ENCODE data around the gene TTC16. TPM values are rescaled to one million over a fixed set of nuclear protein-coding genes. Genes with fewer than 3 reads are reported as not detected.

Gene TTC16
- total and polyA plus RNA-seq, 2 donors (not counting 1 experiment from before 2014, with no cell fraction given) = under 0.01 TPM; not detected in 1

- H3K27me3 ChIP-seq (ENCODE audit: control insufficient read depth, insufficient read depth, low read length) = peaks cover 7% of the 10 kb centered on the region
- H2AFZ ChIP-seq (ENCODE audit: low read length) = no peak overlapping the region
- no peaks in the 10 kb centered on the region for H4K20me1 ChIP-seq (ENCODE audit: control insufficient read depth, extremely low read depth, insufficient read depth, low read length)
- H3K27ac ChIP-seq (ENCODE audit: insufficient read depth, low read length) = no peak overlapping the region
- no peak overlapping the region for H3K9ac ChIP-seq (ENCODE audit: insufficient read depth, low read length)
- no peak for DNase-seq (ENCODE audit: low read depth in 2 of 2)
- H3K9me3 ChIP-seq (ENCODE audit: control insufficient read depth, insufficient read depth, low read depth, low read length) = no peaks in the 10 kb centered on the region
- H3K4me1 ChIP-seq (ENCODE audit: control insufficient read depth, extremely low read depth, insufficient read depth, low read length) = no peaks in the 10 kb centered on the region
- H3K36me3 ChIP-seq (ENCODE audit: control insufficient read depth, insufficient read depth, low read length) = no peaks in the 10 kb centered on the region
- no peak overlapping the region for H3K4me3 ChIP-seq (replicated peaks in 1 of 4; ENCODE audit: control extremely low read depth in 1 of 4, insufficient read depth in 1 of 4, low read depth in 3 of 4, low read length in 4 of 4)
- TF ChIP-seq EZH2 (IDR thresholded peaks at IDR 0.05; ENCODE audit: low read length, missing control alignments) = no peak
- TF ChIP-seq, protein P1, sequence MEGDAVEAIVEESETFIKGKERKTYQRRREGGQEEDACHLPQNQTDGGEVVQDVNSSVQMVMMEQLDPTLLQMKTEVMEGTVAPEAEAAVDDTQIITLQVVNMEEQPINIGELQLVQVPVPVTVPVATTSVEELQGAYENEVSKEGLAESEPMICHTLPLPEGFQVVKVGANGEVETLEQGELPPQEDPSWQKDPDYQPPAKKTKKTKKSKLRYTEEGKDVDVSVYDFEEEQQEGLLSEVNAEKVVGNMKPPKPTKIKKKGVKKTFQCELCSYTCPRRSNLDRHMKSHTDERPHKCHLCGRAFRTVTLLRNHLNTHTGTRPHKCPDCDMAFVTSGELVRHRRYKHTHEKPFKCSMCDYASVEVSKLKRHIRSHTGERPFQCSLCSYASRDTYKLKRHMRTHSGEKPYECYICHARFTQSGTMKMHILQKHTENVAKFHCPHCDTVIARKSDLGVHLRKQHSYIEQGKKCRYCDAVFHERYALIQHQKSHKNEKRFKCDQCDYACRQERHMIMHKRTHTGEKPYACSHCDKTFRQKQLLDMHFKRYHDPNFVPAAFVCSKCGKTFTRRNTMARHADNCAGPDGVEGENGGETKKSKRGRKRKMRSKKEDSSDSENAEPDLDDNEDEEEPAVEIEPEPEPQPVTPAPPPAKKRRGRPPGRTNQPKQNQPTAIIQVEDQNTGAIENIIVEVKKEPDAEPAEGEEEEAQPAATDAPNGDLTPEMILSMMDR (conservative IDR thresholded peaks at IDR 0.05 in 1 of 2, IDR thresholded peaks at IDR 0.05 in 1 of 2; ENCODE audit: low read depth in 1 of 2, low read length in 2 of 2) = no peak
- H3K79me2 ChIP-seq (ENCODE audit: control insufficient read depth, insufficient read depth, low read length) = no peaks in the 10 kb centered on the region
- no peak overlapping the region for H3K4me2 ChIP-seq (ENCODE audit: extremely low read depth, insufficient read depth, low read length)
These were observed 61.0 kb downstream of the TTC16 start for GRCh38 chr9:127776924-127777289.

DNA sequence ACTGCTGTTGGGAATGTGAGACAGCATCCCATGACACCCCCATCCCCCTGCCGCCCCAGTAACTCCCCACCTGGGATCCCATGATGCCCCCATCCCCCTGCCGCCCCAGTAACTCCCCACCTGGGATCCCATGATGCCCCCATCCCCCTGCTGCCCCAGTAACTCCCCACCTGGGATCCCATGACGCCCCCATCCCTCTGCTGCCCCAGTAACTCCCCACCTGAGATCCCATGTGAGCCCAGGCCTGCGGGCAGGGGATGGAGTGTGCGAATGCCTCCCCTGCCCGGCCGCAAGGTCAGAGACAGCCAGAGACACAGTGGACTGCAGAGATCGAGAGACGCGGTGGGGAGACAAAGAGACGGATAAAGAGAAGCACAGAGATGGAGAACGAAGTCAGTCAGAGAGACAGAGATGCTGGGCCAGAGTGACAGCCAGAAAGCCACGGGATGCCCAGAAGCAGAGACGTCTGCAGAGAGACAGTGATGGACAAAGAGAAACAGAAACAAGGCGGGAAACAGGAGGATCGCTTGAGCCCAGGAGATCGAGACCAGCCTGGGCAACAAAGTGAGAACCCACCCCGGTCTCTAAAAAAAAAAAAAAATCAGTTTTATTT is 61.6 kb downstream of the TTC16 start:
- peaks cover 6% of the 10 kb centered on the region for H3K27me3 ChIP-seq (ENCODE audit: control insufficient read depth, insufficient read depth, low read length)
- no peaks in the 10 kb centered on the region for H3K36me3 ChIP-seq (ENCODE audit: control insufficient read depth, insufficient read depth, low read length)
- DNase-seq (ENCODE audit: low read depth in 2 of 2) = no peak
- H3K4me2 ChIP-seq (ENCODE audit: extremely low read depth, insufficient read depth, low read length) = no peak overlapping the region
- H3K9ac ChIP-seq (ENCODE audit: insufficient read depth, low read length) = no peak overlapping the region
- H2AFZ ChIP-seq (ENCODE audit: low read length) = no peak overlapping the region
- no peak for TF ChIP-seq EZH2 (IDR thresholded peaks at IDR 0.05; ENCODE audit: low read length, missing control alignments)
- TF ChIP-seq, protein P1 (conservative IDR thresholded peaks at IDR 0.05 in 1 of 2, IDR thresholded peaks at IDR 0.05 in 1 of 2; ENCODE audit: low read depth in 1 of 2, low read length in 2 of 2) = no peak
- H3K4me3 ChIP-seq (replicated peaks in 1 of 4; ENCODE audit: control extremely low read depth in 1 of 4, insufficient read depth in 1 of 4, low read depth in 3 of 4, low read length in 4 of 4) = no peak overlapping the region
- no peaks in the 10 kb centered on the region for H3K9me3 ChIP-seq (ENCODE audit: control insufficient read depth, insufficient read depth, low read depth, low read length)
- H3K27ac ChIP-seq (ENCODE audit: insufficient read depth, low read length) = no peak overlapping the region
- H4K20me1 ChIP-seq (ENCODE audit: control insufficient read depth, extremely low read depth, insufficient read depth, low read length) = no peaks in the 10 kb centered on the region
- H3K79me2 ChIP-seq (ENCODE audit: control insufficient read depth, insufficient read depth, low read length) = no peaks in the 10 kb centered on the region
- no peaks in the 10 kb centered on the region for H3K4me1 ChIP-seq (ENCODE audit: control insufficient read depth, extremely low read depth, insufficient read depth, low read length)

GRCh38 chr9:127778280-127779135 is 62.6 kb downstream of the TTC16 start, which contains the start of gene SH2D3C:
Gene SH2D3C, minus strand, starts transcription at chr9:127778666. Its CDS starts 39 bp downstream, at chr9:127778627.
- Histone ChIP-seq H2AFZ (ENCODE audit: low read length) (no peak within 1 kb of the TSS), H3K9me3 (ENCODE audit: control insufficient read depth, insufficient read depth, low read depth, low read length) (no peaks in the 10 kb centered on the region), H3K4me2 (ENCODE audit: extremely low read depth, insufficient read depth, low read length) (no peak within 1 kb of the TSS), H4K20me1 (ENCODE audit: control insufficient read depth, extremely low read depth, insufficient read depth, low read length) (no peaks in the 10 kb centered on the region), H3K27ac (ENCODE audit: insufficient read depth, low read length) (no peak within 1 kb of the TSS), H3K27me3 (ENCODE audit: control insufficient read depth, insufficient read depth, low read length) (peaks cover 5% of the 10 kb centered on the region), H3K9ac (ENCODE audit: insufficient read depth, low read length) (no peak within 1 kb of the TSS), H3K36me3 (ENCODE audit: control insufficient read depth, insufficient read depth, low read length) (no peaks in the 10 kb centered on the region), H3K79me2 (ENCODE audit: control insufficient read depth, insufficient read depth, low read length) (no peaks in the 10 kb centered on the region), H3K4me1 (ENCODE audit: control insufficient read depth, extremely low read depth, insufficient read depth, low read length) (no peaks in the 10 kb centered on the region), H3K4me3 (replicated peaks in 1 of 4; ENCODE audit: control extremely low read depth in 1 of 4, insufficient read depth in 1 of 4, low read depth in 3 of 4, low read length in 4 of 4) (no peak within 1 kb of the TSS)
- TF ChIP-seq, protein P1 (conservative IDR thresholded peaks at IDR 0.05 in 1 of 2, IDR thresholded peaks at IDR 0.05 in 1 of 2; ENCODE audit: low read depth in 1 of 2, low read length in 2 of 2) = no peak
- no peak for TF ChIP-seq EZH2 (IDR thresholded peaks at IDR 0.05; ENCODE audit: low read length, missing control alignments)
- peak in 1 of 2 donors; percentile 30 for DNase-seq (ENCODE audit: low read depth in 2 of 2)

Measured in fibroblast of lung (primary cell).